MV-4-11 (cell line): ENCODE results near the gene CDKN1B.

ENCODE experiments used
- DNase-seq: peaks from one replicate; lab custom pipeline; 2025; lab: John Stamatoyannopoulos, UW

The CDKN1B gene

GRCh38 chr12:12759234-12759915 lies 42.2 kb downstream of the CDKN1B start:
- no peak for DNase-seq

GRCh38 chr12:12764824-12765223 lies 47.7 kb downstream of the CDKN1B start:
- DNase-seq = no peak

GRCh38 chr12:12770262-12770661 lies 53.1 kb downstream of the CDKN1B start:
- DNase-seq = no peak
